WTC11 (cell line): ENCODE measurements around the gene TIMP2. TPM values are rescaled to one million over a fixed set of nuclear protein-coding genes. Genes with fewer than 3 reads are reported as not detected.

Experiments used
- ATAC-seq: fragments of 200-7000 bp; cut with Tn5 transposase; 2 replicates; pipeline ENCODE4 v1.10.0; 2021; ENCODE audit warnings: mild to moderate bottlenecking, moderate library complexity
- CTCF ChIA-PET: fragments of 300-600 bp; sonication (Branson Sonifier 250); formaldehyde crosslinking; loops from one replicate; lab custom pipeline; 2021; ENCODE audit warnings: antibody characterized with exemption; lab: Charles Lee
- POLR2A ChIA-PET: fragments of 350-600 bp; sonication (Branson Sonifier 250); formaldehyde crosslinking; loops from one replicate; lab custom pipeline; 2021; ENCODE audit warnings: antibody characterized with exemption; lab: Charles Lee
- DNase-seq: peaks from one replicate; pipeline ENCODE4 v3.0.0; 2021; ENCODE audit warnings: low spot score
- H3K27ac Mint-ChIP-seq: 2 replicates; pipeline ENCODE4 v1.8.0; 2021; ENCODE audit warnings: mixed read lengths
- H3K27me3 Mint-ChIP-seq: 2 replicates; pipeline ENCODE4 v1.8.0; 2021; ENCODE audit warnings: low read depth, mild to moderate bottlenecking, moderate library complexity, mixed read lengths
- H3K36me3 Mint-ChIP-seq: 2 replicates; pipeline ENCODE4 v1.8.0; 2021; ENCODE audit warnings: mixed read lengths
- H3K4me1 Mint-ChIP-seq: 2 replicates; pipeline ENCODE4 v1.8.0; 2022; ENCODE audit warnings: mixed read lengths
- H3K4me3 Mint-ChIP-seq: 2 replicates; pipeline ENCODE4 v1.8.0; 2021; ENCODE audit warnings: mild to moderate bottlenecking, moderate library complexity, mixed read lengths
- H3K9me3 Mint-ChIP-seq: 2 replicates; pipeline ENCODE4 v1.8.0; 2021; ENCODE audit warnings: mixed read lengths
- CBFB ChIP-seq: sonication (generic); formaldehyde crosslinking; IDR thresholded peaks from 2 replicates; pipeline ENCODE4 v1.8.1; 2022; ENCODE audit warnings: mild to moderate bottlenecking, low read depth, missing genetic modification reagents
- EMX1 ChIP-seq: fragments of 250-450 bp; sonication (Bioruptor Pico); IDR thresholded peaks from 2 replicates; pipeline ENCODE4 v1.8.0; 2021; ENCODE audit warnings: mild to moderate bottlenecking
- FOXK1 ChIP-seq: sonication (generic); formaldehyde crosslinking; IDR thresholded peaks from 2 replicates; pipeline ENCODE4 v1.8.0; 2022; ENCODE audit warnings: mild to moderate bottlenecking, moderate library complexity, missing genetic modification reagents
- HMGA2 ChIP-seq: fragments of 250-450 bp; sonication (Bioruptor Pico); IDR thresholded peaks from 2 replicates; pipeline ENCODE4 v1.4.0; 2021; ENCODE audit warnings: mild to moderate bottlenecking, moderate library complexity
- KAT7 ChIP-seq: sonication (generic); formaldehyde crosslinking; IDR thresholded peaks from 2 replicates; pipeline ENCODE4 v1.8.1; 2023; ENCODE audit warnings: missing genetic modification reagents, mild to moderate bottlenecking, borderline replicate concordance
- MYBL2 ChIP-seq: sonication (generic); formaldehyde crosslinking; IDR thresholded peaks from 2 replicates; pipeline ENCODE4 v1.8.1; 2023; ENCODE audit warnings: mild to moderate bottlenecking, moderate library complexity, missing genetic modification reagents
- NFATC4 ChIP-seq: fragments of 250-450 bp; sonication (Bioruptor Pico); IDR thresholded peaks from 2 replicates; pipeline ENCODE4 v1.9.0; 2021; ENCODE audit warnings: mild to moderate bottlenecking
- NFE2L1 ChIP-seq: sonication (generic); formaldehyde crosslinking; IDR thresholded peaks from 2 replicates; pipeline ENCODE4 v1.8.1; 2023; ENCODE audit warnings: missing genetic modification reagents
- RELA ChIP-seq: sonication (generic); formaldehyde crosslinking; IDR thresholded peaks from 2 replicates; pipeline ENCODE4 v1.8.1; 2022; ENCODE audit warnings: missing genetic modification reagents, mild to moderate bottlenecking, borderline replicate concordance
- SMAD4 ChIP-seq: sonication (generic); formaldehyde crosslinking; IDR thresholded peaks from 2 replicates; pipeline ENCODE4 v1.8.0; 2022; ENCODE audit warnings: mild to moderate bottlenecking, missing genetic modification reagents
- SOX15 ChIP-seq: fragments of 250-450 bp; sonication (Bioruptor Pico); IDR thresholded peaks from 2 replicates; pipeline ENCODE4 v1.9.0; 2021; ENCODE audit warnings: mild to moderate bottlenecking
- SP1 ChIP-seq: sonication (generic); formaldehyde crosslinking; conservative IDR thresholded peaks from 2 replicates; pipeline ENCODE4 v1.8.1; 2022; ENCODE audit warnings: missing genetic modification reagents
- TEAD1 ChIP-seq: sonication (generic); formaldehyde crosslinking; IDR thresholded peaks from 2 replicates; pipeline ENCODE4 v1.8.0; 2022; ENCODE audit warnings: mild to moderate bottlenecking, missing genetic modification reagents
- ZBTB21 ChIP-seq: sonication (generic); formaldehyde crosslinking; IDR thresholded peaks from 2 replicates; pipeline ENCODE4 v1.8.1; 2023; ENCODE audit warnings: mild to moderate bottlenecking, missing genetic modification reagents, borderline replicate concordance
- ZNF219 ChIP-seq: sonication (generic); formaldehyde crosslinking; IDR thresholded peaks from 2 replicates; pipeline ENCODE4 v1.8.0; 2023; ENCODE audit warnings: missing genetic modification reagents, mild to moderate bottlenecking, borderline replicate concordance
- ZNF232 ChIP-seq: sonication (generic); formaldehyde crosslinking; IDR thresholded peaks from 2 replicates; pipeline ENCODE4 v1.8.0; 2022; ENCODE audit warnings: mild to moderate bottlenecking, missing genetic modification reagents
- ZNF263 ChIP-seq: sonication (generic); formaldehyde crosslinking; IDR thresholded peaks from 2 replicates; pipeline ENCODE4 v1.8.1; 2022; ENCODE audit warnings: low read depth, mild to moderate bottlenecking, moderate library complexity, missing genetic modification reagents
- ZNF396 ChIP-seq: fragments of 250-450 bp; sonication (Bioruptor Pico); IDR thresholded peaks from 2 replicates; pipeline ENCODE4 v1.8.0; 2021; ENCODE audit warnings: mild to moderate bottlenecking, moderate library complexity, borderline replicate concordance
- ZNF423 ChIP-seq: fragments of 250-450 bp; sonication (Bioruptor Pico); IDR thresholded peaks from 2 replicates; pipeline ENCODE4 v2.1.2; 2022; ENCODE audit warnings: mild to moderate bottlenecking, moderate library complexity
- total RNA-seq: library from RNA; stranded (reverse); gene quantifications from 3 replicates; pipeline ENCODE4 v1.2.3, GENCODE V29; 2021
- TF ChIP-seq, protein P1 (sequence below): fragments of 250-450 bp; sonication (Bioruptor Pico); IDR thresholded peaks from 2 replicates; pipeline ENCODE4 v1.9.0; 2021; ENCODE audit warnings: mild to moderate bottlenecking
- TF ChIP-seq, protein P2 (sequence below): sonication (generic); formaldehyde crosslinking; IDR thresholded peaks from 2 replicates; pipeline ENCODE4 v1.8.0; 2022; ENCODE audit warnings: mild to moderate bottlenecking, missing genetic modification reagents
- TF ChIP-seq, protein P3 (sequence below): sonication (generic); formaldehyde crosslinking; IDR thresholded peaks from 2 replicates; pipeline ENCODE4 v1.8.0; 2022; ENCODE audit warnings: mild to moderate bottlenecking, missing genetic modification reagents
- TF ChIP-seq, protein P4 (sequence below): sonication (generic); formaldehyde crosslinking; IDR thresholded peaks from 2 replicates; pipeline ENCODE4 v1.8.1; 2022; ENCODE audit warnings: low read depth, missing genetic modification reagents, borderline replicate concordance
- TF ChIP-seq, protein P5 (sequence below): sonication (generic); formaldehyde crosslinking; IDR thresholded peaks from 2 replicates; pipeline ENCODE4 v1.8.1; 2022; ENCODE audit warnings: mild to moderate bottlenecking, missing genetic modification reagents, moderate library complexity, borderline replicate concordance

Gene TIMP2
- total RNA-seq, 1 experiment from 2014 or later, result 37.1 TPM

DNA sequence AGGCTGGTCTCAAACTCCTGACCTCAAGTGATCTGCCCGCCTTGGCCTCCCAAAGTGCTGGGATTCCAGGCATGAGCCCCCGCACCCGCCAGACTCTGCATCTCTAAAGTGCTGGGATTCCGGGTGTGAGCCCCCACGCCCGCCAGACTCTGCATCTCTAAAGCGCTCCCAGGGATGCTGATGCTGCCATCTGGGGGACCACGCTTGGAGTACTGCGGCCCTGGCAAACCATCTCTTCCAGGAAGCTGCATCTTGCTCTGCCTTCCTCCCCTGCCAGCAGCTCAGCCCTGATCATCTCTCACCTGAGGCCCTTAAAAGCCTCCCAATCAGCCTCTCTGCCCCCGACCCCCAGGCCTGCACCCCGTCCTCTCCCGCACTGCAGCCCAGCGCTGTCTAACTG, 26.2 kb downstream of the TIMP2 start:
- ATAC-seq, result peak; percentile 9; the same call in 1 of the 2 replicates
- TF ChIP-seq, protein P1, sequence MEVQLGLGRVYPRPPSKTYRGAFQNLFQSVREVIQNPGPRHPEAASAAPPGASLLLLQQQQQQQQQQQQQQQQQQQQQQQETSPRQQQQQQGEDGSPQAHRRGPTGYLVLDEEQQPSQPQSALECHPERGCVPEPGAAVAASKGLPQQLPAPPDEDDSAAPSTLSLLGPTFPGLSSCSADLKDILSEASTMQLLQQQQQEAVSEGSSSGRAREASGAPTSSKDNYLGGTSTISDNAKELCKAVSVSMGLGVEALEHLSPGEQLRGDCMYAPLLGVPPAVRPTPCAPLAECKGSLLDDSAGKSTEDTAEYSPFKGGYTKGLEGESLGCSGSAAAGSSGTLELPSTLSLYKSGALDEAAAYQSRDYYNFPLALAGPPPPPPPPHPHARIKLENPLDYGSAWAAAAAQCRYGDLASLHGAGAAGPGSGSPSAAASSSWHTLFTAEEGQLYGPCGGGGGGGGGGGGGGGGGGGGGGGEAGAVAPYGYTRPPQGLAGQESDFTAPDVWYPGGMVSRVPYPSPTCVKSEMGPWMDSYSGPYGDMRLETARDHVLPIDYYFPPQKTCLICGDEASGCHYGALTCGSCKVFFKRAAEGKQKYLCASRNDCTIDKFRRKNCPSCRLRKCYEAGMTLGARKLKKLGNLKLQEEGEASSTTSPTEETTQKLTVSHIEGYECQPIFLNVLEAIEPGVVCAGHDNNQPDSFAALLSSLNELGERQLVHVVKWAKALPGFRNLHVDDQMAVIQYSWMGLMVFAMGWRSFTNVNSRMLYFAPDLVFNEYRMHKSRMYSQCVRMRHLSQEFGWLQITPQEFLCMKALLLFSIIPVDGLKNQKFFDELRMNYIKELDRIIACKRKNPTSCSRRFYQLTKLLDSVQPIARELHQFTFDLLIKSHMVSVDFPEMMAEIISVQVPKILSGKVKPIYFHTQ, result no peak
- TF ChIP-seq TEAD1 (CRISPR knock-in tag), result no peak
- no peak for TF ChIP-seq RELA (CRISPR knock-in tag)
- TF ChIP-seq KAT7 (CRISPR knock-in tag), result no peak
- no peak for TF ChIP-seq NFE2L1
- TF ChIP-seq ZNF232, result no peak
- no peak for TF ChIP-seq HMGA2
- TF ChIP-seq FOXK1 (CRISPR knock-in tag), result no peak
- no peak overlapping the region for H3K4me3 Mint-ChIP-seq
- H3K27ac Mint-ChIP-seq, result peak overlapping the region; percentile 39; the same call in 1 of the 2 replicates
- no peaks in the 10 kb centered on the region for H3K36me3 Mint-ChIP-seq
- no peak for DNase-seq
- no peaks in the 10 kb centered on the region for H3K9me3 Mint-ChIP-seq
- H3K4me1 Mint-ChIP-seq, result peaks cover 24% of the 10 kb centered on the region
- ChIA-PET POLR2A (interaction anchor here (0.7 kb wide), 1 partner anchor 24 kb away, joined by 4 read pairs; no protein-coding TSS in a partner anchor), CTCF (interaction anchor here (0.8 to 2.3 kb wide), 8 partner anchors 15 to 765 kb away, joined by 3 to 10 read pairs (median 4); no protein-coding TSS in a partner anchor)
- no peaks in the 10 kb centered on the region for H3K27me3 Mint-ChIP-seq

DNA sequence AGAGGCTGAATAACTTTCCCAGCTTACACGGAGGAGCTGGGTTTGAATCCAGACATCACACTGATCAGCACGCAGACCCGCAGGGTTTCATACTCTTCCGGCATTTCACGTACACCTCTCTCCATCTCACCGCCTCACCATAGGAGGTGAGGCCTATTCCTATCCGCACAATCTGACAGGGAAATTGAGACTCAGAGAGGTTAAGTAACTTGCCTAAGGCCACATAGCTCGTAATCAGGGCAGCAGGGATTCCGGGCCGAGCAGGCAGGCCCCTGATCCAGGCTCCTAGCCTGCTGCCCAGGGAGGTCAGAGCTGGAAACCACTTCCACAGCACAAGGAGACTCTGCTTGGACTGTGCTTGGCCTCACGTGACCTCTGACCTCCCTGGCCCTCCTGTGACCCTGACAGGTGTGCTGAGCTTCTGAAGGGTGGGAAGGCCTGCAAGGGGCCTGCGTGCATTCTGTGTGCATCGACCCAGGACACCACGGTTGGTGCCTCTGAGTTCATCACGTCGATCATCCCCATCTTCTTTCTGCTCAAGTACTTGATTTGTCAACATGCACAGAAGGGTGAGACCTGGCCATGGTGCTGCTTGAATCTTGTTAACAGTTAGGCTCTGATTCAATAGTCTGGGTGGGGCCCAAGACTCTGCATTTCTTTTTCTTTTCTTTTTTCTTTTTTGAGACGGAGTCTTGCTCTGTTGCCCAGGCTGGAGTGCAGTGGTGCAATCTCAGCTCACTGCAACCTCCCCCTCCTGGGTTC, 26.9 kb downstream of the TIMP2 start:
- ChIA-PET POLR2A (interaction anchor here (0.6 kb wide), 1 partner anchor 325 kb away, joined by 3 read pairs; no protein-coding TSS in a partner anchor), CTCF (interaction anchor here (0.5 to 2.3 kb wide), 5 partner anchors 15 to 692 kb away, joined by 4 to 10 read pairs (median 6); no protein-coding TSS in a partner anchor)
- Mint-ChIP-seq H3K4me1 (peaks cover 21% of the 10 kb centered on the region), H3K36me3 (no peaks in the 10 kb centered on the region)
- DNase-seq (no peak), ATAC-seq (no peak)
- TF ChIP-seq ZNF423 (CRISPR knock-in tag), result no peak
- no peak for TF ChIP-seq EMX1 (CRISPR knock-in tag)
- TF ChIP-seq SOX15 (CRISPR knock-in tag), result no peak
- TF ChIP-seq CBFB (CRISPR knock-in tag), result no peak
- TF ChIP-seq ZNF219 (CRISPR knock-in tag), result no peak
- no peak for TF ChIP-seq ZNF263 (CRISPR knock-in tag)
- TF ChIP-seq, protein P2, sequence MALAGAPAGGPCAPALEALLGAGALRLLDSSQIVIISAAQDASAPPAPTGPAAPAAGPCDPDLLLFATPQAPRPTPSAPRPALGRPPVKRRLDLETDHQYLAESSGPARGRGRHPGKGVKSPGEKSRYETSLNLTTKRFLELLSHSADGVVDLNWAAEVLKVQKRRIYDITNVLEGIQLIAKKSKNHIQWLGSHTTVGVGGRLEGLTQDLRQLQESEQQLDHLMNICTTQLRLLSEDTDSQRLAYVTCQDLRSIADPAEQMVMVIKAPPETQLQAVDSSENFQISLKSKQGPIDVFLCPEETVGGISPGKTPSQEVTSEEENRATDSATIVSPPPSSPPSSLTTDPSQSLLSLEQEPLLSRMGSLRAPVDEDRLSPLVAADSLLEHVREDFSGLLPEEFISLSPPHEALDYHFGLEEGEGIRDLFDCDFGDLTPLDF (CRISPR knock-in tag), result no peak
- TF ChIP-seq ZBTB21, result no peak
- TF ChIP-seq ZNF396, result no peak
- TF ChIP-seq, protein P3, sequence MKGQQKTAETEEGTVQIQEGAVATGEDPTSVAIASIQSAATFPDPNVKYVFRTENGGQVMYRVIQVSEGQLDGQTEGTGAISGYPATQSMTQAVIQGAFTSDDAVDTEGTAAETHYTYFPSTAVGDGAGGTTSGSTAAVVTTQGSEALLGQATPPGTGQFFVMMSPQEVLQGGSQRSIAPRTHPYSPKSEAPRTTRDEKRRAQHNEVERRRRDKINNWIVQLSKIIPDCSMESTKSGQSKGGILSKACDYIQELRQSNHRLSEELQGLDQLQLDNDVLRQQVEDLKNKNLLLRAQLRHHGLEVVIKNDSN (CRISPR knock-in tag), result no peak
- TF ChIP-seq HMGA2, result no peak
- TF ChIP-seq, protein P4, sequence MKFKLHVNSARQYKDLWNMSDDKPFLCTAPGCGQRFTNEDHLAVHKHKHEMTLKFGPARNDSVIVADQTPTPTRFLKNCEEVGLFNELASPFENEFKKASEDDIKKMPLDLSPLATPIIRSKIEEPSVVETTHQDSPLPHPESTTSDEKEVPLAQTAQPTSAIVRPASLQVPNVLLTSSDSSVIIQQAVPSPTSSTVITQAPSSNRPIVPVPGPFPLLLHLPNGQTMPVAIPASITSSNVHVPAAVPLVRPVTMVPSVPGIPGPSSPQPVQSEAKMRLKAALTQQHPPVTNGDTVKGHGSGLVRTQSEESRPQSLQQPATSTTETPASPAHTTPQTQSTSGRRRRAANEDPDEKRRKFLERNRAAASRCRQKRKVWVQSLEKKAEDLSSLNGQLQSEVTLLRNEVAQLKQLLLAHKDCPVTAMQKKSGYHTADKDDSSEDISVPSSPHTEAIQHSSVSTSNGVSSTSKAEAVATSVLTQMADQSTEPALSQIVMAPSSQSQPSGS (CRISPR knock-in tag), result no peak
- TF ChIP-seq ZNF232, result no peak
- TF ChIP-seq, protein P5, sequence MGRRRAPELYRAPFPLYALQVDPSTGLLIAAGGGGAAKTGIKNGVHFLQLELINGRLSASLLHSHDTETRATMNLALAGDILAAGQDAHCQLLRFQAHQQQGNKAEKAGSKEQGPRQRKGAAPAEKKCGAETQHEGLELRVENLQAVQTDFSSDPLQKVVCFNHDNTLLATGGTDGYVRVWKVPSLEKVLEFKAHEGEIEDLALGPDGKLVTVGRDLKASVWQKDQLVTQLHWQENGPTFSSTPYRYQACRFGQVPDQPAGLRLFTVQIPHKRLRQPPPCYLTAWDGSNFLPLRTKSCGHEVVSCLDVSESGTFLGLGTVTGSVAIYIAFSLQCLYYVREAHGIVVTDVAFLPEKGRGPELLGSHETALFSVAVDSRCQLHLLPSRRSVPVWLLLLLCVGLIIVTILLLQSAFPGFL (CRISPR knock-in tag), result no peak
- TF ChIP-seq NFATC4 (CRISPR knock-in tag), result no peak
- TF ChIP-seq, protein P1, result no peak
- TF ChIP-seq SMAD4 (CRISPR knock-in tag), result no peak
- no peak for TF ChIP-seq MYBL2 (CRISPR knock-in tag)
- no peak for TF ChIP-seq SP1 (CRISPR knock-in tag)
- TF ChIP-seq, all 79 proteins: peak for 0
- Mint-ChIP-seq H3K9me3 (no peaks in the 10 kb centered on the region), H3K4me3 (no peak overlapping the region), H3K27ac (no peak overlapping the region; the same call in 1 of the 2 replicates), H3K27me3 (no peaks in the 10 kb centered on the region)
